Left renal pelvis (tissue), 4 donors: ENCODE data around the gene KDM4E. TPM values are rescaled to one million over a fixed set of nuclear protein-coding genes. Genes with fewer than 3 reads are reported as not detected.
"Not testable (repeated sequence)": the region's sequence is repeated elsewhere in the genome, so short reads cannot be mapped to it uniquely, and the experiment has no call there.

Experiments used
- DNase-seq, 4 donors: peaks; one replicate each; pipeline ENCODE4 v3.0.0-alpha.2; 2013; ENCODE audit warnings: low read depth in 4 of 4, low spot score in 3 of 4
- polyA plus RNA-seq, 4 donors: library from polyadenylated mRNA; unstranded; fragments of 120-200 nt; gene quantifications; one replicate each; pipeline ENCODE4 v1.2.1, GENCODE V29; 2013; ENCODE audit not compliant: insufficient read length in 4 of 4

The KDM4E gene
- under 1 TPM; 0.11 to 0.34 (median 0.14) TPM for polyA plus RNA-seq

DNA sequence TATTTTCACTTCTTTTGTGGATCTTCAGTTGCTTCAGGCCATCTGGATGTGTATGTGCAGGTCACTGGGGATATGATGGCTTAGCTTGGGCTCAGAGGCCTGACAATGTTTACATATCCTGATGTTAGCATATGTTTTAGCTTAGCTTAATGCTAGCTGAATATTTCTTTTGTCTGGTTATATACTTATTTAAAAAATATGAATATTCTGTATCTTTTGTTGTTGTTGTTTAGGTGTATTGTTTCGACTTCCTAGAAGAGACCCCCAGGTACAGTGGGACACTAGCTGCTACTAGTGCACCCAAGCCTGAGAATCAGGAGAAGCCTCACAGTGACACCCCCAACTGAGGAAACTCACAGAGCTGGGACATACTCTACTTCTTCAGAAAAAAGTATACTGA lies at the start of gene KDM4E:
Gene KDM4E (plus strand): TSS at position 301 of the 400 bp plus-strand sequence. CDS start 300 bp downstream, outside the sequence.
- DNase-seq = no peak

DNA sequence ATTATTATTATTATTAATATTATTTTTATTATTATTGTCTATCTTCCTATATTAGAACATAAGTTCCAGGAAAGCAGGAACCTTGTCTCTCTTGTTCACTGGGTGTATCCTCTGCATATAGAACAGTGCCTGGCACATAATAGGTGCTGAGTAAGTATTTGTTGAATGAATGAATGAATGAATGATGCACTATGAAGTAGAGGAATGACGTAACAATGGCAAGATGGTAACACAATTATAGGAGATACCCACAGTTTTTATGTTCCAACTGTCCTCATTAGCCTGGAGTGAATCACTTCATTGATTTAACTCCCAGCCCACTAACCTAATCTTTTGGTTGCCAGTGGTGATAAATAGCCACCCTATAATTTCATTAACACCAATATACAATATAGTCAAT lies 49.5 kb upstream of the KDM4E start:
- no peak for DNase-seq

GRCh38 chr11:94987378-94987777 lies 37.7 kb upstream of the KDM4E start:
- no peak for DNase-seq

DNA sequence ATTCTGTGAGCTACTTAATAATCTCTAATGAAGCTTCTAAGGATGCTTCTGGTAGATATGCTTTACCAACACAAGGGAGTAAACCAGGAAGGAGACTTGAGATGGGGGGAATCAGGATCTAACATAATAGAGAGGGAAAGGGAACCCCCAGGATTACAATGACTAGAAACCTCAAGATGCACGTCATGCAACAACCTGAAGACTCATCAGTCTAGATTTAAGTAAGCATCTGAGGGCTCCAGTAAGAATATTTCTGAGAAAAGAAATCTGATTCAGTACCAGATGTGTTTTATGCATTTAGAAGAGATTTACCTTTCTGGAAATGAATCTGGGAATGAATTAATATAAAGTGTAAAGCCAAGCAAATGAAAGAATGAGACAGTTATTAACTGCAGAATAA lies 36.3 kb upstream of the KDM4E start:
- no peak for DNase-seq

GRCh38 chr11:94993400-94993943 lies 31.6 kb upstream of the KDM4E start:
- DNase-seq = no peak

GRCh38 chr11:94997437-94997836 lies 27.6 kb upstream of the KDM4E start:
- DNase-seq = no peak

DNA sequence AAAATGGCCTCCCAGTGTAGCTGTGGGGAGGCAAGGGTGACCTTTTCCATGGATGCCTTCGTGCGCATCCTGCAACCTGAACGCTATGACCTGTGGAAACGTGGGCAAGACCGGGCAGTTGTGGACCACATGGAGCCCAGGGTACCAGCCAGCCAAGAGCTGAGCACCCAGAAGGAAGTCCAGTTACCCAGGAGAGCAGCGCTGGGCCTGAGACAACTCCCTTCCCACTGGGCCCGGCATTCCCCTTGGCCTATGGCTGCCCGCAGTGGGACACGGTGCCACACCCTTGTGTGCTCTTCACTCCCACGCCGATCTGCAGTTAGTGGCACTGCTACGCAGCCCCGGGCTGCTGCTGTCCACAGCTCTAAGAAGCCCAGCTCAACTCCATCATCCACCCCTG lies 26.8 kb upstream of the KDM4E start:
- DNase-seq = no peak

GRCh38 chr11:95003716-95004115 lies 21.3 kb upstream of the KDM4E start:
- no peak for DNase-seq

DNA sequence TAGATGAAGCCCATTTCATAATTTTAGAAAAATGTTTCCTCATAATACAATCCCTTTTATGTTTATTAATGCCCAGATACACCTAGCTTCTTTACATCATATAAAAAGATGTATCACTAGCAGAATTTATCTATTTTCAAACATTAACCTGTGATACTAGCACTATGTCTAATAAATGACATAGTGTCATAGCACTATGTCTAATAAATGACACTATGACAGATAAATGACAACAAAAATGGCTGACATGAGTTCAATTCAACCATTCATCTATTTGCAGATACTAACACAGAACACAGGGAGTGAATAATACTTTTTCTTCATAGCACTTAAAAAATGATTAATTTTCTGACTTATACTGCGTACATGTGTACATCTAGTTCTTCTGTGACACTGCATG lies 19.4 kb upstream of the KDM4E start:
- no peak for DNase-seq

DNA sequence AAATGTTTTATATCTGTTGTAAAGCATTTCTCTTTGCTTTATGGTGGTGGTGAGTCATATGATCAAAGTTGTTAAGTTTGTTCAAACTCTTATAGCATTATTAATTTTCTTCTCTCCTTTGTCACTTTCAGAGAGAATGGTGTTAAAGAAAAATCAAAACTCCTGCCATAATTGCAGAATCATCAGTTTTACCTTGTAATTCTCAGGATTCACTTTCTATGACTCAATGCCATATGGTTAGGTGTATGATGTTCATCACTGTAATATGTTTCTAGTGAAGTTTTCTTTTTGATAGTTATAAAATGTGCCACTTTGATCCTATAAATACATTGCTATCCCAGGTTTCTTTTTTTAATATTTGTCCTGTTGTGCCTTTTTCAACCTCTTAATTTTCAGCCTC lies 13.7 kb upstream of the KDM4E start:
- no peak for DNase-seq

GRCh38 chr11:95014184-95014821 lies 10.8 kb upstream of the KDM4E start:
- DNase-seq = no peak

GRCh38 chr11:95016139-95016538 lies 8.9 kb upstream of the KDM4E start:
- no peak for DNase-seq

GRCh38 chr11:95021468-95021867 lies 3.6 kb upstream of the KDM4E start:
- not testable (repeated sequence) for DNase-seq

- DNase-seq = not testable (repeated sequence)
These were observed 536 bp downstream of the KDM4E start for GRCh38 chr11:95025594-95025993.

DNA sequence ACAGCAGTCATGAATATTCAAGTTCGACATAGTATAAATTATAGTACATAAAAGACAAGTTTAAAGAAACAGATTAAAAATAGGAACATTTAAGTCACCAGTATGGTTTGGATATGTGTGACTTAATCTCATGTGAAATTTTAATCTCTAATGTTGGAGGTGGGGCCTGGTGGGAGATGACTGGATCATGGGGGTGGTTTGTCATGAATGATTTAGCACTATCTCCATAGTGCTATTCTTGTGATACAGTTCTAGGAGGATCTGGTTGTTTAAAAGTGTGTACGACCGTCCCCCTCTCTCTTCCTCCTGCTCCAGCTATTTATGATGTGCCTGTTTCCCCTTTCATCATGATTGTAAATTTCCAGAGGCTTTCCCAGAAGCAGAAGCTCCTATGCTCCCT lies 3.3 kb downstream of the KDM4E start:
- DNase-seq = no peak

GRCh38 chr11:95033051-95033450 lies 8.0 kb downstream of the KDM4E start:
- no peak for DNase-seq

DNA sequence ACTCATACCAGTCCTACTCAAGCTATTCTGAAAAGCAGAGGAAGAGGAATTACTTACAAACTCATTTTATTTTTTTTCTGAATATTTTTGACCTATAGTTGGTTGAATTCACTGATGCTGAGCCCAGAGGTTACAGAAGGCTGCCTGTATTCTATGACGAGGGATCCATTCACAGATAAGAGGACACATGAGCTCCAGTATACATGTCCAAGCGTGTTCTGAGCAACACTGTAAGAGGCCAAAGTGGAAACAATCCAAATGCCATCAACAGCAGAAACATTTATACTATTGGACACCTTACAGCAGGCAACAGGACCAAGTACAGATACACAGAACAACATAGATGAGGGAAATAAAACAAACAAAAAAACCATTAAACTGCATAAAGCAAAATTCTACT lies 10.3 kb downstream of the KDM4E start:
- DNase-seq = no peak

- DNase-seq = not testable (repeated sequence)
These were observed 12.4 kb downstream of the KDM4E start for GRCh38 chr11:95037356-95038035.

- DNase-seq = no peak
These were observed 17.2 kb downstream of the KDM4E start for GRCh38 chr11:95042239-95042638.

- DNase-seq = no peak
These were observed 17.8 kb downstream of the KDM4E start for GRCh38 chr11:95042906-95043305.

DNA sequence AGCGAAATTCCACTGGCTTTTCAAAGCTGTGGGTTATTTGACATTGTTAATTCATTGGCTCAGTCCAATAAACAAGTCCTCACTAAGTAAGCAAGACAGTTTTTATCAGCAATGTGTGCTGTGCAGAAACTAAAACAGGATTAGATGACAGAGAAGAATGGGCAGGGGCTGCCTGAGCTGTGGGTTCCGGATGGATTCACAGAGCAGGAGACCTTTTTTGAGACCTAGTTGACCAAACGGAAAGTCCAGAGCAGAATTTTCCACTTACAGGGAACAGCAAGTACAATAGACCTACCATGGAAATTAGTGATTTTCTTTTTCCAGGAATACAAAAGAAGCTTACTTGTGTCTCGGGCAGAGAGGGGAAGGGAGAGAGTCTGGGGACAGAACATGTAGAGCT lies 19.0 kb downstream of the KDM4E start:
- DNase-seq = no peak

DNA sequence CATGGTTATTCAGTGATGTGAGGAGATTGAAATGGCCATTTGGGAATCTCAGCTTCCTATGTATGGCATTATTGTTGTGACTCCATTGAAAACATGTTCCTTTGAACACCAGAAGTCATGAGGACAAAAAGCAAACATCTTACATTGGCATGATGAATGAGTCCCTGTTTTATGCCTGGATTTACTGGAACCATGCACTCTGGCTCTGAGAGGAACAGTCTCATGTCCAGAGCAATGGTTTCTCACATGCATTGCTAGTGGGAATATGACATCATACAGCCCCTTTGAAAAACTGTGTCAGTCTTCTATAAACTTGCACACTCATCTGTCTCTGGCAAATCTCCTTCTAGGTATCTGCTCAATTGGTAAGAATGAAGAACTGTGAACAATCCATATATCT lies 20.8 kb downstream of the KDM4E start:
- DNase-seq = no peak
